Glomerular visceral epithelial cell (primary cell): Measurements from ENCODE around the gene IL21R.
A peak's percentile ranks its signal among the peaks of the same experiment; 100 is the strongest.

Experiments
- DNase-seq: peaks from one replicate; pipeline ENCODE4 v3.0.0-alpha.2; 2016; ENCODE audit errors: extremely low spot score

The IL21R gene

GRCh38 chr16:27401768-27402568 is at the start of gene IL21R:
TSS of gene IL21R (plus strand) at chr16:27402174. CDS start at chr16:27430072, 27,898 bp downstream.
- DNase-seq: peak; percentile 72

- DNase-seq: no peak
Measured at GRCh38 chr16:27353853-27354252, 48.1 kb upstream of the IL21R start.

- no peak for DNase-seq
Measured at GRCh38 chr16:27355610-27356009, 46.4 kb upstream of the IL21R start.

GRCh38 chr16:27356794-27357193 is 45.2 kb upstream of the IL21R start:
- DNase-seq: no peak

- no peak for DNase-seq
Measured at GRCh38 chr16:27359051-27359450, 42.9 kb upstream of the IL21R start.

- DNase-seq: no peak
Measured at GRCh38 chr16:27359615-27360014, 42.4 kb upstream of the IL21R start.

- no peak for DNase-seq
Measured at GRCh38 chr16:27361987-27362386, 40.0 kb upstream of the IL21R start.

GRCh38 chr16:27362570-27363245 is 39.3 kb upstream of the IL21R start:
- DNase-seq: no peak

GRCh38 chr16:27363246-27363632 is 38.7 kb upstream of the IL21R start:
- no peak for DNase-seq

GRCh38 chr16:27363797-27364196 is 38.2 kb upstream of the IL21R start:
- DNase-seq: peak; percentile 4

GRCh38 chr16:27364493-27365141 is 37.4 kb upstream of the IL21R start:
- no peak for DNase-seq

- peak; percentile 42 for DNase-seq
Measured at GRCh38 chr16:27365142-27366089, 36.6 kb upstream of the IL21R start.

- no peak for DNase-seq
Measured at GRCh38 chr16:27366687-27367460, 35.1 kb upstream of the IL21R start.

- DNase-seq: peak; percentile 53
Measured at GRCh38 chr16:27367461-27368357, 34.3 kb upstream of the IL21R start.

- no peak for DNase-seq
Measured at GRCh38 chr16:27368358-27368722, 33.6 kb upstream of the IL21R start.

- peak; percentile 9 for DNase-seq
Measured at GRCh38 chr16:27369806-27370205, 32.2 kb upstream of the IL21R start.

- no peak for DNase-seq
Measured at GRCh38 chr16:27370318-27370717, 31.7 kb upstream of the IL21R start.

GRCh38 chr16:27373312-27373711 is 28.7 kb upstream of the IL21R start:
- no peak for DNase-seq

GRCh38 chr16:27374221-27374803 is 27.7 kb upstream of the IL21R start:
- DNase-seq: no peak
